Memory B cell (primary cell): Measurements from ENCODE around the gene CCL20.
"Not testable (repeated sequence)": the region's sequence is repeated elsewhere in the genome, so short reads cannot be mapped to it uniquely, and the experiment has no call there.

Experiments
- ATAC-seq: fragments of 150-1000 bp; cut with Tn5 transposase; 2 replicates; pipeline ENCODE4 v1.10.0; 2021; ENCODE audit warnings: low read depth, mild to moderate bottlenecking, moderate library complexity
- DNase-seq, 2 donors: peaks; one replicate each; pipeline ENCODE4 v3.0.0; 2022; ENCODE audit warnings: low spot score in 2 of 2
- H3K27ac Mint-ChIP-seq: one replicate; pipeline ENCODE4 v1.8.0; 2022; ENCODE audit warnings: mild to moderate bottlenecking, moderate library complexity, mixed read lengths
- H3K27me3 Mint-ChIP-seq: one replicate; pipeline ENCODE4 v1.8.0; 2022; ENCODE audit warnings: mixed read lengths
- H3K36me3 Mint-ChIP-seq: one replicate; pipeline ENCODE4 v1.8.0; 2022; ENCODE audit warnings: mild to moderate bottlenecking, mixed read lengths
- H3K4me1 Mint-ChIP-seq: one replicate; pipeline ENCODE4 v1.8.0; 2022; ENCODE audit warnings: mixed read lengths
- H3K4me3 Mint-ChIP-seq: one replicate; pipeline ENCODE4 v1.8.0; 2022; ENCODE audit warnings: mild to moderate bottlenecking, moderate library complexity, mixed read lengths
- H3K9me3 Mint-ChIP-seq: one replicate; pipeline ENCODE4 v1.8.0; 2022; ENCODE audit warnings: mixed read lengths

Gene CCL20

GRCh38 chr2:227785293-227785692 lies 28.3 kb upstream of the CCL20 start:
- Mint-ChIP-seq H3K36me3 (no peaks in the 10 kb centered on the region), H3K27ac (no peak overlapping the region), H3K9me3 (no peaks in the 10 kb centered on the region), H3K27me3 (peaks cover 4% of the 10 kb centered on the region), H3K4me1 (peaks cover 5% of the 10 kb centered on the region), H3K4me3 (no peak overlapping the region)
- ATAC-seq (no peak), DNase-seq (no peak)

- no peaks in the 10 kb centered on the region for H3K9me3 Mint-ChIP-seq
- no peak overlapping the region for H3K27ac Mint-ChIP-seq
- H3K4me3 Mint-ChIP-seq: no peak overlapping the region
- H3K4me1 Mint-ChIP-seq: peaks cover 3% of the 10 kb centered on the region
- DNase-seq (no peak), ATAC-seq (no peak)
- no peaks in the 10 kb centered on the region for H3K36me3 Mint-ChIP-seq
- peaks cover 9% of the 10 kb centered on the region for H3K27me3 Mint-ChIP-seq
These were observed 25.1 kb upstream of the CCL20 start for GRCh38 chr2:227788561-227789018.

- no peaks in the 10 kb centered on the region for H3K4me1 Mint-ChIP-seq
- no peak overlapping the region for H3K4me3 Mint-ChIP-seq
- no peak overlapping the region for H3K27ac Mint-ChIP-seq
- ATAC-seq (no peak), DNase-seq (no peak)
- no peaks in the 10 kb centered on the region for H3K36me3 Mint-ChIP-seq
- no peaks in the 10 kb centered on the region for H3K9me3 Mint-ChIP-seq
- peaks cover 9% of the 10 kb centered on the region for H3K27me3 Mint-ChIP-seq
These were observed 23.8 kb upstream of the CCL20 start for GRCh38 chr2:227789803-227790202.

GRCh38 chr2:227793148-227793712 lies 20.4 kb upstream of the CCL20 start:
- H3K27ac Mint-ChIP-seq: no peak overlapping the region
- H3K27me3 Mint-ChIP-seq: peaks cover 8% of the 10 kb centered on the region
- H3K4me3 Mint-ChIP-seq: no peak overlapping the region
- H3K36me3 Mint-ChIP-seq: no peaks in the 10 kb centered on the region
- ATAC-seq (no peak), DNase-seq (no peak)
- no peaks in the 10 kb centered on the region for H3K9me3 Mint-ChIP-seq
- no peaks in the 10 kb centered on the region for H3K4me1 Mint-ChIP-seq

- H3K27me3 Mint-ChIP-seq: peaks cover 7% of the 10 kb centered on the region
- DNase-seq (no peak), ATAC-seq (no peak)
These were observed 17.5 kb upstream of the CCL20 start for GRCh38 chr2:227796045-227796711.

GRCh38 chr2:227796768-227797167 lies 16.9 kb upstream of the CCL20 start:
- H3K27ac Mint-ChIP-seq, H3K36me3 Mint-ChIP-seq, H3K27me3 Mint-ChIP-seq, H3K4me1 Mint-ChIP-seq, H3K9me3 Mint-ChIP-seq, H3K4me3 Mint-ChIP-seq, ATAC-seq, DNase-seq: not testable (repeated sequence)

More at GRCh38 chr2:227796045-227796711, 17.5 kb upstream of the CCL20 start:
- Mint-ChIP-seq H3K36me3 (no peaks in the 10 kb centered on the region), H3K4me1 (no peaks in the 10 kb centered on the region), H3K9me3 (no peaks in the 10 kb centered on the region), H3K27ac (no peak overlapping the region), H3K4me3 (no peak overlapping the region)

- ATAC-seq: no peak
- H3K4me1 Mint-ChIP-seq: no peaks in the 10 kb centered on the region
- H3K27me3 Mint-ChIP-seq: peaks cover 6% of the 10 kb centered on the region
- H3K27ac Mint-ChIP-seq: no peak overlapping the region
- no peak overlapping the region for H3K4me3 Mint-ChIP-seq
- DNase-seq: no peak
- no peaks in the 10 kb centered on the region for H3K36me3 Mint-ChIP-seq
- no peaks in the 10 kb centered on the region for H3K9me3 Mint-ChIP-seq
These were observed 14.4 kb upstream of the CCL20 start for GRCh38 chr2:227799202-227799601.

GRCh38 chr2:227802882-227803281 lies 10.8 kb upstream of the CCL20 start:
- DNase-seq: no peak
- H3K9me3 Mint-ChIP-seq: no peaks in the 10 kb centered on the region
- no peak overlapping the region for H3K4me3 Mint-ChIP-seq
- peaks cover 4% of the 10 kb centered on the region for H3K4me1 Mint-ChIP-seq
- H3K27me3 Mint-ChIP-seq: peaks cover 7% of the 10 kb centered on the region
- H3K27ac Mint-ChIP-seq: no peak overlapping the region
- no peaks in the 10 kb centered on the region for H3K36me3 Mint-ChIP-seq
- no peak for ATAC-seq

- Mint-ChIP-seq H3K27me3 (peaks cover 7% of the 10 kb centered on the region), H3K9me3 (no peaks in the 10 kb centered on the region), H3K4me1 (peaks cover 4% of the 10 kb centered on the region), H3K4me3 (no peak overlapping the region), H3K36me3 (no peaks in the 10 kb centered on the region), H3K27ac (peak overlapping the region; percentile 56)
- no peak for DNase-seq
- no peak for ATAC-seq
These were observed 8.7 kb upstream of the CCL20 start for GRCh38 chr2:227804975-227805374.

- ATAC-seq (peak; percentile 63), DNase-seq (no peak)
- H3K36me3 Mint-ChIP-seq: no peaks in the 10 kb centered on the region
- peaks cover 7% of the 10 kb centered on the region for H3K27me3 Mint-ChIP-seq
- peaks cover 4% of the 10 kb centered on the region for H3K4me1 Mint-ChIP-seq
- no peaks in the 10 kb centered on the region for H3K9me3 Mint-ChIP-seq
- peak overlapping the region; percentile 56 for H3K27ac Mint-ChIP-seq
- H3K4me3 Mint-ChIP-seq: peak overlapping the region; percentile 63
These were observed 8.1 kb upstream of the CCL20 start for GRCh38 chr2:227805578-227805977.

- no peak for DNase-seq
- Mint-ChIP-seq H3K9me3 (no peaks in the 10 kb centered on the region), H3K27me3 (peaks cover 4% of the 10 kb centered on the region), H3K4me1 (peaks cover 4% of the 10 kb centered on the region), H3K4me3 (no peak overlapping the region), H3K27ac (no peak overlapping the region), H3K36me3 (no peaks in the 10 kb centered on the region)
- ATAC-seq: no peak
These were observed 4.7 kb upstream of the CCL20 start for GRCh38 chr2:227808936-227809335.

GRCh38 chr2:227812001-227812400 lies 1.6 kb upstream of the CCL20 start:
- Mint-ChIP-seq H3K27ac (no peak overlapping the region), H3K27me3 (peaks cover 4% of the 10 kb centered on the region), H3K36me3 (no peaks in the 10 kb centered on the region), H3K4me1 (no peaks in the 10 kb centered on the region), H3K9me3 (no peaks in the 10 kb centered on the region), H3K4me3 (no peak overlapping the region)
- DNase-seq (no peak), ATAC-seq (no peak)

GRCh38 chr2:227813229-227813561 lies 447 bp upstream of the CCL20 start:
- no peaks in the 10 kb centered on the region for H3K9me3 Mint-ChIP-seq
- ATAC-seq (no peak), DNase-seq (no peak)
- no peak overlapping the region for H3K27ac Mint-ChIP-seq
- no peak overlapping the region for H3K4me3 Mint-ChIP-seq
- H3K27me3 Mint-ChIP-seq: peaks cover 5% of the 10 kb centered on the region
- H3K4me1 Mint-ChIP-seq: no peaks in the 10 kb centered on the region
- H3K36me3 Mint-ChIP-seq: no peaks in the 10 kb centered on the region

- Mint-ChIP-seq H3K9me3 (no peaks in the 10 kb centered on the region), H3K36me3 (no peaks in the 10 kb centered on the region), H3K4me1 (no peaks in the 10 kb centered on the region), H3K4me3 (no peak overlapping the region), H3K27ac (no peak overlapping the region), H3K27me3 (peaks cover 8% of the 10 kb centered on the region)
- no peak for ATAC-seq
- DNase-seq: no peak
These were observed 1.4 kb downstream of the CCL20 start for GRCh38 chr2:227815066-227815465.
